DND-41 (cell line): ENCODE measurements around the gene CERS6.

ENCODE experiments used
- ATAC-seq: fragments of 200-7000 bp; cut with Tn5 transposase; 3 replicates; pipeline ENCODE4 v1.9.1; 2021; ENCODE audit warnings: low read depth; ENCODE audit not compliant: insufficient read depth
- DNase-seq: peaks from one replicate; pipeline ENCODE4 v3.0.0-alpha.2; 2020
- H2AFZ ChIP-seq: 2 replicates; pipeline ENCODE4 v1.6.0; 2012; ENCODE audit warnings: low read depth, low read length
- H3K27ac ChIP-seq: 2 replicates; pipeline ENCODE4 v1.5.1; 2012; ENCODE audit warnings: low read length, inconsistent platforms
- H3K27me3 ChIP-seq: fragments of 200-600 bp; sonication (generic); 2 replicates; pipeline ENCODE4 v1.6.0; 2012; ENCODE audit warnings: low read length, mild to moderate bottlenecking, inconsistent platforms; ENCODE audit not compliant: insufficient read depth, poor library complexity
- H3K36me3 ChIP-seq: 2 replicates; pipeline ENCODE4 v1.5.1; 2012; ENCODE audit warnings: low read length, inconsistent platforms; ENCODE audit not compliant: insufficient read depth
- H3K4me1 ChIP-seq: 2 replicates; pipeline ENCODE4 v1.5.1; 2012; ENCODE audit warnings: mild to moderate bottlenecking, low read length; ENCODE audit not compliant: insufficient read depth
- H3K4me2 ChIP-seq: 2 replicates; pipeline ENCODE4 v1.6.0; 2012; ENCODE audit warnings: mild to moderate bottlenecking, moderate library complexity, low read length, inconsistent platforms; ENCODE audit not compliant: insufficient read depth
- H3K4me3 ChIP-seq, 2 experiments: fragments of 200-600 bp in 1 of 2; shearing (Covaris generic) in 1 of 2; 2 replicates each; pipeline ENCODE4 v1.5.1; 2012 to 2016; ENCODE audit warnings: inconsistent platforms in 2 of 2, low read length in 2 of 2, mild to moderate bottlenecking in 2 of 2, low read depth in 1 of 2, moderate library complexity in 1 of 2
- H3K79me2 ChIP-seq: 2 replicates; pipeline ENCODE4 v1.6.0; 2012; ENCODE audit warnings: low read length, inconsistent platforms; ENCODE audit not compliant: insufficient read depth
- H3K9ac ChIP-seq: 2 replicates; pipeline ENCODE4 v1.6.0; 2012; ENCODE audit warnings: low read depth, mild to moderate bottlenecking, inconsistent platforms, low read length, moderate library complexity
- H3K9me3 ChIP-seq: 2 replicates; pipeline ENCODE4 v1.5.1; 2012; ENCODE audit warnings: low read length, moderate library complexity, mild to moderate bottlenecking, inconsistent platforms; ENCODE audit not compliant: insufficient read depth, severe bottlenecking
- H4K20me1 ChIP-seq: 2 replicates; pipeline ENCODE4 v1.6.0; 2012; ENCODE audit warnings: low read length; ENCODE audit not compliant: insufficient read depth
- EZH2 ChIP-seq: IDR thresholded peaks from 3 replicates; pipeline ENCODE4 v1.6.1; 2012; ENCODE audit warnings: borderline replicate concordance, low read depth, mild to moderate bottlenecking, moderate library complexity, low read length, inconsistent platforms; ENCODE audit not compliant: severe bottlenecking
- TF ChIP-seq, protein P1 (sequence below): IDR thresholded peaks from 2 replicates; pipeline ENCODE4 v1.5.1; 2012; ENCODE audit warnings: borderline replicate concordance, low read length, moderate library complexity, mild to moderate bottlenecking; ENCODE audit not compliant: poor library complexity, severe bottlenecking; ENCODE audit errors: extremely low read depth

The CERS6 gene

GRCh38 chr2:168536925-168537466 lies 80.9 kb downstream of the CERS6 start:
- Histone ChIP-seq H3K9me3 (peaks cover 25% of the 10 kb centered on the region), H3K9ac (no peak overlapping the region), H3K4me3 (no peak overlapping the region), H4K20me1 (peaks cover 7% of the 10 kb centered on the region; the same call in 1 of the 2 replicates), H3K4me1 (no peaks in the 10 kb centered on the region), H3K4me2 (no peak overlapping the region), H3K27ac (no peak overlapping the region), H3K79me2 (peaks cover 20% of the 10 kb centered on the region; the same call in 1 of the 2 replicates), H3K27me3 (no peaks in the 10 kb centered on the region), H2AFZ (no peak overlapping the region), H3K36me3 (peaks cover 4% of the 10 kb centered on the region; the same call in 1 of the 2 replicates)
- TF ChIP-seq, protein P1, sequence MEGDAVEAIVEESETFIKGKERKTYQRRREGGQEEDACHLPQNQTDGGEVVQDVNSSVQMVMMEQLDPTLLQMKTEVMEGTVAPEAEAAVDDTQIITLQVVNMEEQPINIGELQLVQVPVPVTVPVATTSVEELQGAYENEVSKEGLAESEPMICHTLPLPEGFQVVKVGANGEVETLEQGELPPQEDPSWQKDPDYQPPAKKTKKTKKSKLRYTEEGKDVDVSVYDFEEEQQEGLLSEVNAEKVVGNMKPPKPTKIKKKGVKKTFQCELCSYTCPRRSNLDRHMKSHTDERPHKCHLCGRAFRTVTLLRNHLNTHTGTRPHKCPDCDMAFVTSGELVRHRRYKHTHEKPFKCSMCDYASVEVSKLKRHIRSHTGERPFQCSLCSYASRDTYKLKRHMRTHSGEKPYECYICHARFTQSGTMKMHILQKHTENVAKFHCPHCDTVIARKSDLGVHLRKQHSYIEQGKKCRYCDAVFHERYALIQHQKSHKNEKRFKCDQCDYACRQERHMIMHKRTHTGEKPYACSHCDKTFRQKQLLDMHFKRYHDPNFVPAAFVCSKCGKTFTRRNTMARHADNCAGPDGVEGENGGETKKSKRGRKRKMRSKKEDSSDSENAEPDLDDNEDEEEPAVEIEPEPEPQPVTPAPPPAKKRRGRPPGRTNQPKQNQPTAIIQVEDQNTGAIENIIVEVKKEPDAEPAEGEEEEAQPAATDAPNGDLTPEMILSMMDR: no peak
- TF ChIP-seq EZH2: no peak
- ATAC-seq (no peak), DNase-seq (no peak)

- no peaks in the 10 kb centered on the region for H3K27me3 ChIP-seq
- no peak overlapping the region for H2AFZ ChIP-seq
- H3K4me2 ChIP-seq: no peak overlapping the region
- peaks cover 4% of the 10 kb centered on the region; the same call in 1 of the 2 replicates for H3K36me3 ChIP-seq
- H3K27ac ChIP-seq: no peak overlapping the region
- H3K9ac ChIP-seq: no peak overlapping the region
- no peaks in the 10 kb centered on the region for H3K4me1 ChIP-seq
- DNase-seq: no peak
- peaks cover 7% of the 10 kb centered on the region; the same call in 1 of the 2 replicates for H4K20me1 ChIP-seq
- H3K4me3 ChIP-seq: no peak overlapping the region
- TF ChIP-seq EZH2: no peak
- TF ChIP-seq, protein P1: no peak
- peaks cover 20% of the 10 kb centered on the region; the same call in 1 of the 2 replicates for H3K79me2 ChIP-seq
- peaks cover 25% of the 10 kb centered on the region for H3K9me3 ChIP-seq
- ATAC-seq: no peak
These were observed 82.1 kb downstream of the CERS6 start for GRCh38 chr2:168538133-168538532.

DNA sequence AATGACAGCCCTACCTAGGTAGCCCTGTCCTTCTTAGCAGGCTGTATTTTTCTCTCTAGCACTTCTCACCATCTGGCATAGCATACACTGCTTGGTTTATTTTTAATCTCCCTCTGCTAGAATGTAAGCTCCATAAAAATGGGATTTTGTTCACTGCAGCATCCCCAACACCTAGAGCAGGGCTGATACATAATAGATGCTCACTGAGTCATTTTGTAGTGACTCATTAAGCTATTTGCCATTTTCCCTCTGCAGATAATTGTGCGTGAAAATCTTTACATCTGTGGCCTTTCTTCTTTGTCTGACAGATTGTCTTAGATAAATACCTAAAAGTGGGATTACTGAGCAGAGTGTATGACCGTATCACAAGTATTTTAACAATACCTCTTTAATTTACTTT lies 82.5 kb downstream of the CERS6 start:
- Histone ChIP-seq H3K36me3 (peaks cover 4% of the 10 kb centered on the region; the same call in 1 of the 2 replicates), H3K9ac (no peak overlapping the region), H3K4me1 (no peaks in the 10 kb centered on the region), H3K79me2 (peaks cover 20% of the 10 kb centered on the region; the same call in 1 of the 2 replicates), H3K9me3 (peaks cover 25% of the 10 kb centered on the region), H3K27ac (no peak overlapping the region), H2AFZ (no peak overlapping the region), H4K20me1 (peaks cover 7% of the 10 kb centered on the region; the same call in 1 of the 2 replicates), H3K4me3 (no peak overlapping the region), H3K4me2 (no peak overlapping the region), H3K27me3 (no peaks in the 10 kb centered on the region)
- DNase-seq: no peak
- no peak for TF ChIP-seq EZH2
- no peak for ATAC-seq

DNA sequence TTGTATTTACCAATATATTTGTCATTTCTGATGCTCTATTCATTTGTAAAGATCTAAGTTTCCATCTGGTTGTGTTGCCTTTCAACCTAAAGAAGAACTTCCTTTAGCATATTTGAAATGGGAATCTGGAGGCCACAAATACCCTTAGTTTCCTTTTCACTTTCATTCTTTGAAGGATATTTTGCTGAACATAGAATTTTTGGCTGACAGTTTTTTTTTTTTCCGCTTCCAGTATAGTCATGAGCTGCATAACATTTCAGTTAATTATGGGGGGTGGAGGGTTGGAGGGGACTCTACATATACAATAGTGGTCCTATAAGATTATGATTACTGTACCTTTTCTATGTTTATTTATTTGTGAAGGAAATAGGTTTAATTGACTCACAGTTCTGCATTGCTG lies 83.9 kb downstream of the CERS6 start:
- no peak for DNase-seq
- TF ChIP-seq, protein P1: no peak
- no peak for TF ChIP-seq EZH2
- no peak for ATAC-seq
- no peaks in the 10 kb centered on the region for H3K27me3 ChIP-seq
- peaks cover 25% of the 10 kb centered on the region for H3K9me3 ChIP-seq
- H2AFZ ChIP-seq: no peak overlapping the region
- H3K36me3 ChIP-seq: peaks cover 4% of the 10 kb centered on the region; the same call in 1 of the 2 replicates
- no peaks in the 10 kb centered on the region for H3K4me1 ChIP-seq
- H3K4me3 ChIP-seq: no peak overlapping the region
- no peak overlapping the region for H3K4me2 ChIP-seq
- peaks cover 15% of the 10 kb centered on the region; the same call in 1 of the 2 replicates for H3K79me2 ChIP-seq
- H3K27ac ChIP-seq: no peak overlapping the region
- no peak overlapping the region for H3K9ac ChIP-seq
- H4K20me1 ChIP-seq: peaks cover 10% of the 10 kb centered on the region; the same call in 1 of the 2 replicates
